ENCODE results near the gene HAAO. TPM values are rescaled to one million over a fixed set of nuclear protein-coding genes. Genes with fewer than 3 reads are reported as not detected.

The HAAO gene
- total and polyA plus RNA-seq, 2 experiments from 2014 or later = 2.6 to 3.2 TPM

GRCh38 chr2:42747422-42747821 lies 45.0 kb downstream of the HAAO start:
- H3K36me3 Mint-ChIP-seq (ENCODE audit: low read depth) = peaks cover 10% of the 10 kb centered on the region; the same call in 2 of the 3 replicates
- H3K27ac ChIP-seq (ENCODE audit: low read depth) = no peak overlapping the region
- H3K4me3 Mint-ChIP-seq = no peak overlapping the region
- DNase-seq (ENCODE audit: low spot score) = no peak
- H3K4me1 Mint-ChIP-seq = no peaks in the 10 kb centered on the region
- H3K36me3 ChIP-seq (ENCODE audit: insufficient read depth) = no peaks in the 10 kb centered on the region
- peaks cover 3% of the 10 kb centered on the region; the same call in 1 of the 3 replicates for H3K9me3 Mint-ChIP-seq
- H2AFZ ChIP-seq = no peak overlapping the region
- no peak for TF ChIP-seq EZH2phosphoT487 (IDR thresholded peaks at IDR 0.05; ENCODE audit: unreplicated experiment)
- TF ChIP-seq CREB1 (CRISPR knock-in tag; IDR thresholded peaks at IDR 0.05; ENCODE audit: low read depth) = no peak
- H3K27me3 ChIP-seq (ENCODE audit: insufficient read depth) = no peaks in the 10 kb centered on the region
- no peaks in the 10 kb centered on the region for H3K9me2 ChIP-seq (ENCODE audit: insufficient read depth)
- H3F3A ChIP-seq (replicated peaks; ENCODE audit: low read depth) = no peaks in the 10 kb centered on the region
- H3K27ac Mint-ChIP-seq = no peak overlapping the region
- no peaks in the 10 kb centered on the region for H4K20me1 ChIP-seq (replicated peaks; ENCODE audit: insufficient read depth)
- peaks cover 4% of the 10 kb centered on the region for H3K27me3 Mint-ChIP-seq (ENCODE audit: insufficient read depth, low read depth, poor library complexity)
- ATAC-seq = no peak
- H3K4me2 ChIP-seq = no peak overlapping the region
- H3K79me2 ChIP-seq (replicated peaks; ENCODE audit: insufficient read depth) = no peaks in the 10 kb centered on the region
- H3K4me1 ChIP-seq (ENCODE audit: insufficient read depth) = no peaks in the 10 kb centered on the region
- H3K4me3 ChIP-seq = no peak overlapping the region

GRCh38 chr2:42744545-42745082 lies 47.8 kb downstream of the HAAO start:
- H3K27me3 ChIP-seq (ENCODE audit: insufficient read depth) = no peaks in the 10 kb centered on the region
- Mint-ChIP-seq H3K27ac (no peak overlapping the region), H3K36me3 (ENCODE audit: low read depth) (peaks cover 20% of the 10 kb centered on the region; the same call in 2 of the 3 replicates), H3K4me1 (peaks cover 6% of the 10 kb centered on the region), H3K27me3 (ENCODE audit: insufficient read depth, low read depth, poor library complexity) (peaks cover 4% of the 10 kb centered on the region), H3K9me3 (peaks cover 6% of the 10 kb centered on the region; the same call in 2 of the 3 replicates), H3K4me3 (no peak overlapping the region)
- no peak for ATAC-seq
- H3K4me1 ChIP-seq (ENCODE audit: insufficient read depth) = no peaks in the 10 kb centered on the region
- H3K4me2 ChIP-seq = no peak overlapping the region
- no peak overlapping the region for H3K4me3 ChIP-seq
- no peak overlapping the region for H2AFZ ChIP-seq
- H3K79me2 ChIP-seq (replicated peaks; ENCODE audit: insufficient read depth) = no peaks in the 10 kb centered on the region
- no peak for TF ChIP-seq ZNF114 (CRISPR knock-in tag; IDR thresholded peaks at IDR 0.05)
- no peak for TF ChIP-seq ZNF331 (CRISPR knock-in tag; IDR thresholded peaks at IDR 0.05; ENCODE audit: low read depth)
- no peak for TF ChIP-seq NANOG (IDR thresholded peaks at IDR 0.05; ENCODE audit: borderline replicate concordance)
- no peak for TF ChIP-seq POLR2AphosphoS5 (IDR thresholded peaks at IDR 0.05; ENCODE audit: low read depth)
- TF ChIP-seq, protein P1, sequence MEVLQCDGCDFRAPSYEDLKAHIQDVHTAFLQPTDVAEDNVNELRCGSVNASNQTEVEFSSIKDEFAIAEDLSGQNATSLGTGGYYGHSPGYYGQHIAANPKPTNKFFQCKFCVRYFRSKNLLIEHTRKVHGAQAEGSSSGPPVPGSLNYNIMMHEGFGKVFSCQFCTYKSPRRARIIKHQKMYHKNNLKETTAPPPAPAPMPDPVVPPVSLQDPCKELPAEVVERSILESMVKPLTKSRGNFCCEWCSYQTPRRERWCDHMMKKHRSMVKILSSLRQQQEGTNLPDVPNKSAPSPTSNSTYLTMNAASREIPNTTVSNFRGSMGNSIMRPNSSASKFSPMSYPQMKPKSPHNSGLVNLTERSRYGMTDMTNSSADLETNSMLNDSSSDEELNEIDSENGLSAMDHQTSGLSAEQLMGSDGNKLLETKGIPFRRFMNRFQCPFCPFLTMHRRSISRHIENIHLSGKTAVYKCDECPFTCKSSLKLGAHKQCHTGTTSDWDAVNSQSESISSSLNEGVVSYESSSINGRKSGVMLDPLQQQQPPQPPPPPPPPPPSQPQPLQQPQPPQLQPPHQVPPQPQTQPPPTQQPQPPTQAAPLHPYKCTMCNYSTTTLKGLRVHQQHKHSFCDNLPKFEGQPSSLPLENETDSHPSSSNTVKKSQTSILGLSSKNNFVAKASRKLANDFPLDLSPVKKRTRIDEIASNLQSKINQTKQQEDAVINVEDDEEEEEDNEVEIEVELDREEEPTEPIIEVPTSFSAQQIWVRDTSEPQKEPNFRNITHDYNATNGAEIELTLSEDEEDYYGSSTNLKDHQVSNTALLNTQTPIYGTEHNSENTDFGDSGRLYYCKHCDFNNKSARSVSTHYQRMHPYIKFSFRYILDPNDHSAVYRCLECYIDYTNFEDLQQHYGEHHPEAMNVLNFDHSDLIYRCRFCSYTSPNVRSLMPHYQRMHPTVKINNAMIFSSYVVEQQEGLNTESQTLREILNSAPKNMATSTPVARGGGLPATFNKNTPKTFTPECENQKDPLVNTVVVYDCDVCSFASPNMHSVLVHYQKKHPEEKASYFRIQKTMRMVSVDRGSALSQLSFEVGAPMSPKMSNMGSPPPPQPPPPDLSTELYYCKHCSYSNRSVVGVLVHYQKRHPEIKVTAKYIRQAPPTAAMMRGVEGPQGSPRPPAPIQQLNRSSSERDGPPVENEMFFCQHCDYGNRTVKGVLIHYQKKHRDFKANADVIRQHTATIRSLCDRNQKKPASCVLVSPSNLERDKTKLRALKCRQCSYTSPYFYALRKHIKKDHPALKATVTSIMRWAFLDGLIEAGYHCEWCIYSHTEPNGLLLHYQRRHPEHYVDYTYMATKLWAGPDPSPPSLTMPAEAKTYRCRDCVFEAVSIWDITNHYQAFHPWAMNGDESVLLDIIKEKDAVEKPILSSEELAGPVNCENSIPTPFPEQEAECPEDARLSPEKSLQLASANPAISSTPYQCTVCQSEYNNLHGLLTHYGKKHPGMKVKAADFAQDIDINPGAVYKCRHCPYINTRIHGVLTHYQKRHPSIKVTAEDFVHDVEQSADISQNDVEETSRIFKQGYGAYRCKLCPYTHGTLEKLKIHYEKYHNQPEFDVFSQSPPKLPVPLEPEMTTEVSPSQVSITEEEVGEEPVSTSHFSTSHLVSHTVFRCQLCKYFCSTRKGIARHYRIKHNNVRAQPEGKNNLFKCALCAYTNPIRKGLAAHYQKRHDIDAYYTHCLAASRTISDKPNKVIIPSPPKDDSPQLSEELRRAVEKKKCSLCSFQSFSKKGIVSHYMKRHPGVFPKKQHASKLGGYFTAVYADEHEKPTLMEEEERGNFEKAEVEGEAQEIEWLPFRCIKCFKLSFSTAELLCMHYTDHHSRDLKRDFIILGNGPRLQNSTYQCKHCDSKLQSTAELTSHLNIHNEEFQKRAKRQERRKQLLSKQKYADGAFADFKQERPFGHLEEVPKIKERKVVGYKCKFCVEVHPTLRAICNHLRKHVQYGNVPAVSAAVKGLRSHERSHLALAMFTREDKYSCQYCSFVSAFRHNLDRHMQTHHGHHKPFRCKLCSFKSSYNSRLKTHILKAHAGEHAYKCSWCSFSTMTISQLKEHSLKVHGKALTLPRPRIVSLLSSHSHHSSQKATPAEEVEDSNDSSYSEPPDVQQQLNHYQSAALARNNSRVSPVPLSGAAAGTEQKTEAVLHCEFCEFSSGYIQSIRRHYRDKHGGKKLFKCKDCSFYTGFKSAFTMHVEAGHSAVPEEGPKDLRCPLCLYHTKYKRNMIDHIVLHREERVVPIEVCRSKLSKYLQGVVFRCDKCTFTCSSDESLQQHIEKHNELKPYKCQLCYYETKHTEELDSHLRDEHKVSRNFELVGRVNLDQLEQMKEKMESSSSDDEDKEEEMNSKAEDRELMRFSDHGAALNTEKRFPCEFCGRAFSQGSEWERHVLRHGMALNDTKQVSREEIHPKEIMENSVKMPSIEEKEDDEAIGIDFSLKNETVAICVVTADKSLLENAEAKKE (CRISPR knock-in tag; IDR thresholded peaks at IDR 0.05) = no peak
- no peak for TF ChIP-seq CREB1 (CRISPR knock-in tag; IDR thresholded peaks at IDR 0.05; ENCODE audit: low read depth)
- no peak for TF ChIP-seq EZH2 (IDR thresholded peaks at IDR 0.05; ENCODE audit: low read depth, unreplicated experiment)
- H3F3A ChIP-seq (replicated peaks; ENCODE audit: low read depth) = no peaks in the 10 kb centered on the region
- H4K20me1 ChIP-seq (replicated peaks; ENCODE audit: insufficient read depth) = no peaks in the 10 kb centered on the region
- no peak overlapping the region for H3K27ac ChIP-seq (ENCODE audit: low read depth)
- no peaks in the 10 kb centered on the region for H3K36me3 ChIP-seq (ENCODE audit: insufficient read depth)
- peaks cover 7% of the 10 kb centered on the region for H3K9me2 ChIP-seq (ENCODE audit: insufficient read depth)
- no peak for DNase-seq (ENCODE audit: low spot score)
